IgD-negative memory B cell (primary cell): ENCODE data around the gene VILL. TPM values are rescaled to one million over a fixed set of nuclear protein-coding genes. Genes with fewer than 3 reads are reported as not detected.

ENCODE experiments used
- H3K27ac Mint-ChIP-seq, 3 donors: one replicate each; pipeline ENCODE4 v1.8.0; 2020 to 2022; ENCODE audit warnings: mild to moderate bottlenecking in 3 of 3, mixed read lengths in 3 of 3, moderate library complexity in 1 of 3
- H3K27me3 Mint-ChIP-seq: one replicate; pipeline ENCODE4 v1.8.0; 2021; ENCODE audit warnings: mixed read lengths
- H3K36me3 Mint-ChIP-seq: one replicate; pipeline ENCODE4 v1.8.0; 2020; ENCODE audit warnings: mild to moderate bottlenecking, mixed read lengths
- H3K4me1 Mint-ChIP-seq, 3 donors: one replicate each; pipeline ENCODE4 v1.8.0; 2020 to 2022; ENCODE audit warnings: mixed read lengths in 3 of 3, mild to moderate bottlenecking in 1 of 3
- H3K4me3 Mint-ChIP-seq, 4 donors: one replicate each; pipeline ENCODE4 v1.8.0; 2020 to 2022; ENCODE audit warnings: mild to moderate bottlenecking in 4 of 4, mixed read lengths in 4 of 4, moderate library complexity in 3 of 4
- H3K9me3 Mint-ChIP-seq, 3 donors: one replicate each; pipeline ENCODE4 v1.8.0; 2020 to 2021; ENCODE audit warnings: mixed read lengths in 3 of 3, mild to moderate bottlenecking in 1 of 3
- polyA plus RNA-seq: library from polyadenylated mRNA; unstranded; fragments of 300-500 nt; fragmentation: Illumina TruSeq; gene quantifications from one replicate; pipeline ENCODE4 v1.2.3, GENCODE V29; 2021

VILL gene
- polyA plus RNA-seq, 1 donor from 2014 or later = 14.9 TPM

DNA sequence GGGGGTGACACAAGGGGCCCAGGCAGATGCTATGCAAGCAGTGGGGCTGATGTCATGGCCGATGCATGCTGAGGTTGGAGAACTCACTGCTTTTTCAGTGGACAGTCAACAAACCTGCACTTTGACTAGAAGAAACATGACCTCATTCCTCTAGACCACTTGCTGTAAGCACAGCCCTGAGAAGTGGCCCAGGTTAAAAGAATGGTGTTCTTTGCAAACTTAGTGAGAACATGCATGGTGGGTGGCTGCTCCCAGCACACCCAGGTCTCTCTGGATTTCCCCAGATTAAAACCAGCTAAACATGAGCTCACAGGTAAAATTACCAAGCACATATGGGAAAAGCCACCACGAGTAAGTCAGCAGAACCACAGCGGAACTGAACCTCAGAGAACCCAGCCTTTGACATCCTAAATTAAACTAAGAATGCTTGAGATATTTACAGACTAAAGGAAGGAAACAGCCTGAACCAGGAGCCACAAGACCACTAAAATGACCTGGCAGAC lies 64.0 kb downstream of the VILL start:
- Mint-ChIP-seq H3K4me3 (no peak overlapping the region), H3K36me3 (peaks cover 6% of the 10 kb centered on the region), H3K9me3 (peaks cover 0 to 2% (median 0%) of the 10 kb centered on the region in 3 donors), H3K27ac (no peak overlapping the region), H3K4me1 (peaks cover 0 to 3% (median 0%) of the 10 kb centered on the region in 3 donors), H3K27me3 (peaks cover 8% of the 10 kb centered on the region)

Other genes starting within 250 kb of the VILL start
- not detected for gene CTDSPL, start 128.9 kb upstream of the VILL start, polyA plus RNA-seq
- 4.6 TPM for gene PLCD1, start 38.9 kb downstream of the VILL start, polyA plus RNA-seq
- gene DLEC1, start 48.4 kb downstream of the VILL start, polyA plus RNA-seq = 0.28 TPM
- 41.8 TPM for gene ACAA1, start 146.3 kb downstream of the VILL start, polyA plus RNA-seq
- gene MYD88, start 147.9 kb downstream of the VILL start, polyA plus RNA-seq = 83.0 TPM
- 13.0 TPM for gene OXSR1, start 174.8 kb downstream of the VILL start, polyA plus RNA-seq